NOMO-1 treated with DMSO at 0.1 percent for 48 hours (cell line): ENCODE data around the gene STEEP1.

ENCODE experiments used
- DNase-seq: peaks from one replicate; lab custom pipeline; 2025; ENCODE audit not compliant: unreplicated experiment; lab: John Stamatoyannopoulos, UW

STEEP1 gene

GRCh38 chrX:119489212-119490074, 75.8 kb downstream of the STEEP1 start:
- no peak for DNase-seq

DNA sequence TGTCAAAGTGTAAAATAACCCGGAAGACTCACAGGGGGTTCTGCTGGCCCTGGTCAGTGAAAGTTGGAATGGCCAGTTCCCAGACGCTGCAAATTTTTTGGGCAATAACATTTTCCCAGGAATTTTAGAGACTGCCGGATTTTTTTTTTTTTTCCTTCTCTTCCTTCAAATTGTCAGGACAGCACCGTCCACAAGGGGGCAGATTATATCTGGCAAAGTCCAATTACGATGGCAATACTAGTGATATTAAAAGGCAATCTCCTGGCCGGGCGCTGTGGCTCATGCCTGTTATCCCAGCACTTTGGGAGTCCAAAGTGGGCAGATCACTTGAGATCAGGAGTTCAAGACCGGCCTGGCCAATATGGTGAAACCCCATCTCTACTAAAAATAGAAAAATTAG, 76.5 kb downstream of the STEEP1 start:
- peak; percentile 26 for DNase-seq
